ENCODE data around the gene FANK1. TPM values are rescaled to one million over a fixed set of nuclear protein-coding genes. Genes with fewer than 3 reads are reported as not detected.
"Not testable (repeated sequence)": the region's sequence is repeated elsewhere in the genome, so short reads cannot be mapped to it uniquely, and the experiment has no call there.

FANK1 gene
- polyA plus RNA-seq, 1 donor from 2014 or later = not detected

DNA sequence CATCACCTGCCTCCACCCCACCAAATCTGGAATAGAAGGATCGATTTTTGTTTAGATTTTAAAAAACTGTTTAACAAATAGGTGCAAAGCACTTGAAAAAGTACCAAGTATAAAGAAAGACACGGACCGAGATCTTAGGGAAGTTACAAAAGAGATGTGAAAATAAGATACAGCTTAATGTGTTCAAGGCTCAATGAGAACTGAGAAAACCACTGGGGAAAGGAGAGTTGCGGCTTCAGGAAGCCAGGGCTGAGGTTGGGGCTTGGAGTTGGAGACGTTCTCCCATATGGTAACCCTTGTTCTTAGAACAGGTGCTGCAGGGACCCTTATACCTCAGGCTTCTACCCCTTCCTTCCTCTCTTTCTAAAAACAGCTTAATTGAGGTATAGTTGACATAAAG, 140.2 kb downstream of the FANK1 start:
- H3K27ac Mint-ChIP-seq = peak overlapping the region; percentile 7 to 44 (median 8)
- peaks cover 6% of the 10 kb centered on the region for H3K36me3 Mint-ChIP-seq
- peaks cover 0 to 11% (median 3%) of the 10 kb centered on the region in 3 donors for H3K9me3 Mint-ChIP-seq
- no peaks in the 10 kb centered on the region for H3K27me3 Mint-ChIP-seq
- peaks cover 19 to 31% (median 22%) of the 10 kb centered on the region in 3 donors for H3K4me1 Mint-ChIP-seq
- peak overlapping the region in 2 of 4 donors; percentile 9 to 13 for H3K4me3 Mint-ChIP-seq

DNA sequence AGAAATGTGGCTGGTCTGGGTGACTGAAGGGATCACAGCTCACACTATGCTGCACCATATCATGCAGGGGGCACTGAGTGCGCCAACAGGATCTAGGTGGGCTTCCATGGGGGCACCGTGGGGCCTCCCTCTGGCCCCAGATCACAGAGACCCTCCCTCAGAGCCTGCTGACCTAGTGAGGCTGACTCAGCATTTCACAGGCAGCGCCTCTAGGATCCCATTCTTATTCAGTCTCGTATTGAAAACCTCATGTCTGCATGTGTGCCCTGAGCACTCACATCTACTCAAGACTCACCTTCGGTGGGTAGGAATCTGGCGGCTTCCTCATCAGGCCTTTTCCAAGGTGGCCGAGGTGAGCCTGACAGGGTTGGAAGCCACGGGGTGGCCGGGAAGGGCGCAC, 141.6 kb downstream of the FANK1 start:
- H3K4me1 Mint-ChIP-seq = peaks cover 28 to 43% (median 33%) of the 10 kb centered on the region in 3 donors
- H3K27me3 Mint-ChIP-seq = no peaks in the 10 kb centered on the region
- H3K9me3 Mint-ChIP-seq = peaks cover 0 to 11% (median 3%) of the 10 kb centered on the region in 3 donors
- peaks cover 6% of the 10 kb centered on the region for H3K36me3 Mint-ChIP-seq
- peak overlapping the region in 2 of 3 donors; percentile 14 to 100 for H3K27ac Mint-ChIP-seq
- H3K4me3 Mint-ChIP-seq = peak overlapping the region in 2 of 4 donors; percentile 26 to 41

DNA sequence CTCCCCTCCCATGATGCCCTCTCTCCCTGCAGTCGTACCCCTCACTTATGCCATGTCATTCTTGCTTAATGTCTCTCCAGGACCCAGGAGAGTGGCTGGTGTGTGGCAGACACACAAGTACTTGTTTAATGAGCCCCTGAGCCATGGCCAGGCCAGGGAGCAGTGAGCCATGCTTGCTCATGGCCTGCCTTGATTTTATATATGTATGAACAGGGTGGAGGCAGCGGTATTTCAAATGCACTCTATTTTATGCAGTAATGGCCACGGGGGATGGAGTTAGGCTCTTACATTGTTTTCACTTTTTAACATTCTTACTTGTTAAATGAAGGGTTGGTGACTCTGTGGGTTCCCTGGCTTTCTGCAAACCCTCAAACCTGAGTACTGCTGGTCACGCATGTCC, 144.8 kb downstream of the FANK1 start:
- no peaks in the 10 kb centered on the region for H3K9me3 Mint-ChIP-seq
- no peaks in the 10 kb centered on the region for H3K27me3 Mint-ChIP-seq
- H3K4me3 Mint-ChIP-seq = peak overlapping the region in 2 of 4 donors; percentile 27 to 89
- peak overlapping the region; percentile 95 to 100 (median 100) for H3K27ac Mint-ChIP-seq
- peaks cover 27 to 41% (median 33%) of the 10 kb centered on the region in 3 donors for H3K4me1 Mint-ChIP-seq
- H3K36me3 Mint-ChIP-seq = peaks cover 3% of the 10 kb centered on the region

DNA sequence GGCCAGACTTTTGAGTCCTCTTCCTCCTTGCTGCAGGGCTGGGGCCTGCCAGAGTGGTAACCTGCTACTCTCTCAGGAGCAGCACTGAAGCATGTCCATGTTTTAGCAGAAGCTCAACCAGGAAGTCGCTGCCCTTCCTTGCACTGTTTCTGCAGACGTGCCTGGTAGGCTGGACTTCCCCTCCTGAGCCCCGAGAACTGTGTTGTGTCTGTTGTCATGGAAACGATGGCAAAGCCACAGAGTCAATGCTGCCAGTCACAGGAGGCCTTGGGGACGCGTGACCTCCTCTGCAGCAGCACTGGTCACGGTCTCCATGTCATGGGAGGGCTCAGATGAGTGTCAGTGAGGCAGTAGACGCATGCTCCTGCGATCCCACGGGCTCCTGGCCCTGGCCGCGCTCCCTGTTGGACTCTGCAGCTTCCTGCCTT, 145.5 kb downstream of the FANK1 start:
- Mint-ChIP-seq H3K4me3 (peak overlapping the region; percentile 77 to 90 (median 84)), H3K27ac (peak overlapping the region; percentile 95 to 100 (median 100)), H3K36me3 (peaks cover 3% of the 10 kb centered on the region), H3K9me3 (no peaks in the 10 kb centered on the region), H3K27me3 (no peaks in the 10 kb centered on the region), H3K4me1 (peaks cover 20 to 34% (median 26%) of the 10 kb centered on the region in 3 donors)

DNA sequence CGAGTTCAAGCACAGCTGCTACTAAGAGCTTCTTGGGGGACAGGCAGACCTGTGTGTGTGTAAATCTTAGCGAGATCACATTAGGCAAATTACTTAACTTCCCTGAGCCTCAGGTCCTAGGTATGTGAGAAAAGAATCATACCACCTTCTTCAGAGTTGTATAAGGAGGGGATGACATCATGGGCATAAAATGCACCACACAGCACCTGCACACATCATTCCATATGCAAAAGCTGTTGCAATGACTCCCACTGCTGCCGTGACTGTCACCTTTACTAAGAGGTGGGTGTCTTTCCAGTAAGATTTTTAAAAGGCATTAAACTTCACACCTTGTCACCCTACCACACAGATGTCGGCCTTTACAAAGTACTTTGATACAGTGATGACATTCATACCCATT, 146.0 kb downstream of the FANK1 start:
- H3K4me1 Mint-ChIP-seq = peaks cover 18 to 31% (median 24%) of the 10 kb centered on the region in 3 donors
- H3K9me3 Mint-ChIP-seq = no peaks in the 10 kb centered on the region
- peaks cover 3% of the 10 kb centered on the region for H3K36me3 Mint-ChIP-seq
- H3K4me3 Mint-ChIP-seq = peak overlapping the region; percentile 77 to 90 (median 84)
- H3K27me3 Mint-ChIP-seq = no peaks in the 10 kb centered on the region
- H3K27ac Mint-ChIP-seq = peak overlapping the region; percentile 95 to 100 (median 100)

DNA sequence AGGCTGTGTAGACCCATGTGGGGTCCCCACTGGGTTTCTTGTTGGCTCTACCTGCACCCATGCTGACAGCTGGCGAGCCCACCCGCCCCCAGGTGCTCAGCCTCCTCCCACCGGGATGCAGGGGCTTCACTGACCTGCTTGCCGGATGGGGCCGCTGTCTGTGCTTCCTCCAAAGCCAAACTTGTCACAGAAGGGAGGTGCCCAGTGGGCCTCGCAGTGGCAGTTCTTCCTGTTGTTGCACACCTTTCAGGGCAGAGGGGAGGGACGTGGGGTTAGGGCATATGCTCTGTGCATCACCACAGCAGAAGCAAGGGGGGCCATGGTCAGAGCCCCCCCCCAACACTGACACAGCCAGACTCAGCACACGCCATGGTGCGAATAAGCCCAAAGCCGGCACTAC, 146.5 kb downstream of the FANK1 start:
- Mint-ChIP-seq H3K27me3 (no peaks in the 10 kb centered on the region), H3K27ac (peak overlapping the region; percentile 95 to 100 (median 100)), H3K36me3 (peaks cover 3% of the 10 kb centered on the region), H3K4me1 (peaks cover 18 to 29% (median 24%) of the 10 kb centered on the region in 3 donors), H3K9me3 (peaks cover 0 to 4% (median 0%) of the 10 kb centered on the region in 3 donors), H3K4me3 (no peak overlapping the region)

DNA sequence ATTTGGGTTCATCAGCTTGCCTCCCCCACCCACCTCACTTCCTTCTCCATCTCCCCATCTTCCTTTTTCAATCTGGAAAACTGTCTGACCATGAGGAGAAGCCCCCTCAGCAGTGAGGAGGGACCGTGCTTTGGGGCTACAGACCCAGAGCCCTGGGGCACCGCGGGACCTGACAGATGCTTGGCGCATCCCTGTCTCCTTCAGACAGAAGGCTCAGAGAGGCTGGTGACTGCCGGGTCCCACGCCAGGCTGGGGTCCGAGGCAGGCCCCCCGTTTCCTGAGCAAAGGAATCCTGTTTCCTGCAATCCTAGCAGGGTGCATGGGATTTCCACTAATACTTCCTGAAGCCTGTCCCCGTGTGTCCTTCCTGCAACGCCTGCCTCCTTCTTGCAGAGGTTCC, 147.0 kb downstream of the FANK1 start:
- H3K4me1 Mint-ChIP-seq = peaks cover 17 to 29% (median 20%) of the 10 kb centered on the region in 3 donors
- H3K27ac Mint-ChIP-seq = peak overlapping the region in 2 of 3 donors; percentile 95 to 100
- peak overlapping the region in 1 of 4 donors; percentile 43 for H3K4me3 Mint-ChIP-seq
- H3K9me3 Mint-ChIP-seq = peaks cover 0 to 4% (median 0%) of the 10 kb centered on the region in 3 donors
- H3K36me3 Mint-ChIP-seq = peaks cover 3% of the 10 kb centered on the region
- H3K27me3 Mint-ChIP-seq = no peaks in the 10 kb centered on the region

DNA sequence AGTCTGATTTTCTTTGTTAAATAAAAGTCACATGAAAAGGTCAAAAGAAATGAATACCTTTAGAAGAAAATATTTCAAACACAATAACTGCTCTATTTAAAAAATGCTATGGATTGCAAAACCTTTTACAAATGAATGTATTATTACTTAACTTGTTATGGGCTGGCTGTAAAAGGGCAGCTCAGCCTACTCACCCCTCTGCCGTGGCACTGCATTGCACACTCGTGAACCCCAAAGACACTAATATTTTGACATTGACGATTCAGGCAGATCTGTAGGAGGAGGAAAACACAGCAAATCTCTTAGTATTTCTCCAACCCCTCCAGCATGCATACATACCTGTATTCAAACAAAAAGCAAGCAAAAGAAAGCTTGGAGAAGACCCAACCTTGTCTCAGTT, 149.5 kb downstream of the FANK1 start:
- peaks cover 2% of the 10 kb centered on the region for H3K27me3 Mint-ChIP-seq
- peaks cover 13 to 20% (median 17%) of the 10 kb centered on the region in 3 donors for H3K4me1 Mint-ChIP-seq
- no peaks in the 10 kb centered on the region for H3K36me3 Mint-ChIP-seq
- H3K27ac Mint-ChIP-seq = peak overlapping the region in 2 of 3 donors; percentile 46 to 65
- H3K9me3 Mint-ChIP-seq = peaks cover 0 to 4% (median 0%) of the 10 kb centered on the region in 3 donors
- H3K4me3 Mint-ChIP-seq = no peak overlapping the region

DNA sequence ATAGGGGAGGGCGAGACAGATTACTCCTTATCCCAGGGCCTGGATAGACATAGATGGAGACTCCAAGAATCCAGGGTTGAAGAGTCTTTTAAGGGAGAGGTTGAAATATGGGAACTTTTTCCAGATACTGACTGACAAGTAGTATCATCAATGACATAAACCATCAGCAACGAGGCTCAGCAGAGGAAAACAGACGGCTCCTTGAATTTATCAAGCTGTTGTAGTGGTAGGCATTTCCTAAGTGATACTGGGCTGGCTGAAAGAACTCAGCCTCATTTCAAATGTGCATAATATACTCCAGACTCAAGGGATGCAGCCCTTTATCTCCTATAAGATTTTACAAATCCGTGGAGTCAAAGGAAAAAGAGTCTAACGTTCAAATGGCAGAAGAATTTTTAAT, 150.5 kb downstream of the FANK1 start:
- Mint-ChIP-seq H3K4me1 (peaks cover 9 to 12% (median 10%) of the 10 kb centered on the region in 3 donors), H3K27ac (no peak overlapping the region), H3K27me3 (peaks cover 3% of the 10 kb centered on the region), H3K36me3 (no peaks in the 10 kb centered on the region), H3K4me3 (no peak overlapping the region), H3K9me3 (peaks cover 0 to 4% (median 0%) of the 10 kb centered on the region in 3 donors)

DNA sequence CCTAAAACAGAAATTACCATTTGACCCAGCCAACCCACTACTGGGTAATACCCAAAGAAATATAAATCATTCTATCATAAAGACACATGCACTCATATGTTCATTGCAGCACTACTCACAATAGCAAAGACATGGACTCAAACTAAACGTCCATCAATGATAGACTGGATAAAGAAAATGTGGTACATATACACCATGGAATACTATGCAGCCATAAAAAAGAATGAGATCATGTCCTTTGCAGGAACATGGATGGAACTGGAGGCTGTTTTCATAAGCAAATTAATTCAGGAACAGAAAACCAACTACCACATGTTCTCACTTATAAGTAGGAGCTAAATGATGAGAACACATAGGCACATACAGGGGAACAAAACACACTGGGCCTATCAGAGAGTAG, 151.4 kb downstream of the FANK1 start:
- H3K27ac Mint-ChIP-seq = peak overlapping the region in 1 of 3 donors; percentile 47

DNA sequence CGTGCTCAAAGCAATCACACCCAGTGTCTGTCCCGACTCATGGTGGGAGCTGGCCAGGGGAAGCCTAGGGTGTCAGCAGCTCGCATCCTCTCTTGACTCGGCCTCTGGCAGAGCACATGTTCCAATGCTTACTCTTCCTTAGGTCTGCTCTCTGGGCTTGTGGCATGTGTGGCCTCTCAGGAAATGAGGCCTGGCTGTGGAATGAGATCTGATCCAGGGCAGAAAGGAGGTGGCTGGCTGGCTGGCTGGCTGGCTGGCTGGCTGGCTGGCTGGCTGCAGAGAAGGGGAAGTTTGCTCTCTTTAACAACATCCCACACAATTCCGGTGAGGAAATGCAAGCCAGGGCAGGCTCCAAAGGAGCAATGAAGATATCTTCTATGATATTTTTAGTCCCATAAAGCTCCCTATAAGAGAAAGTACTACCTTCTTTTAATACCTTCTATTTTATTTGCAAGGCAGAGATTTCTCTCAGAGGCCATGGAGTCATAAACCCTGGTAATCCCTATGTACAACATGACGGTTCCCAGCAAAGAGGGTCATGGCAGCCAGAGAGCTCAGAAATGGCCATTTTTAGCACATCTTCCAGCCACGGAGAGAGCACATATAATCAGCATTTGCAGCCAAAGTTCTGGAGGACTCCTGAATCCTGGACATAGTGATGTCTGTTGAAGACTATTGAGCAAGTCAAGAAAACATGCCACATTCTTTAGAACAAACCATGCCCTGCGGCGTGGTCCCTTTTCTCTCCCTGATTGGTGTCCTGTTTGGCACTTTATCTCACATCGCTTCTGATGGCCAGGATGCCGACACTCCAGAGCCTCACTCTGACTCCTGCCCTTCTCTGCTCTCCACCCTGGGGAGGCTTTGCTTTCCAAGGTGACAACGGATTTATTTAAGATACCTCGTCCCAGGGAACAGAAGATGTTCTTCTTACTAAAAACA, 153.7 kb downstream of the FANK1 start:
- Mint-ChIP-seq H3K4me3 (peak overlapping the region in 1 of 4 donors; percentile 34), H3K4me1 (peaks cover 0 to 2% (median 1%) of the 10 kb centered on the region in 3 donors), H3K9me3 (peaks cover 0 to 4% (median 0%) of the 10 kb centered on the region in 3 donors), H3K27me3 (peaks cover 6% of the 10 kb centered on the region), H3K36me3 (no peaks in the 10 kb centered on the region), H3K27ac (no peak overlapping the region)

More for the DNA sequence above, 151.4 kb downstream of the FANK1 start:
- not testable (repeated sequence) for H3K4me1 Mint-ChIP-seq, H3K4me3 Mint-ChIP-seq, H3K9me3 Mint-ChIP-seq, H3K27me3 Mint-ChIP-seq, H3K36me3 Mint-ChIP-seq

DNA sequence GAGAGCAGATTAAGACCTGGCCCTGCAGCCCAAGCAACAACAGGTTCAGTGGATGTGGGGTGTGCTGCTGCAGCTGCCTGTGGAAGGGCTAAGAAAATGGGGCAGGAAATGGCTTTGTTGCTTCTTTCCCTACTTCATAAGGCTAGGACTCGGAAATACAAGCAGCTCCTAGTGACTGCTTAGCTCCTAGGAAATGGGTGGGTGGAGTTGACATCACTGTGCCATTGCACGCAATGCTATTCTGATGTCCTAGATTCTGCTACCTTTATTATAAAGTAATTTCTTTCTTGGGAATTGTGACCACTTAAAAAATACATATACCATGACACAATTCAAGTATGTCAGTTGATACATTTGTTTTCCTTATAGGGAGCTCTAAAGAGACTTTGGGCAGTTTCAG, 155.8 kb downstream of the FANK1 start:
- Mint-ChIP-seq H3K4me3 (no peak overlapping the region), H3K4me1 (peaks cover 0 to 2% (median 1%) of the 10 kb centered on the region in 3 donors), H3K27ac (no peak overlapping the region), H3K27me3 (peaks cover 10% of the 10 kb centered on the region), H3K36me3 (no peaks in the 10 kb centered on the region), H3K9me3 (peaks cover 0 to 4% (median 0%) of the 10 kb centered on the region in 3 donors)

DNA sequence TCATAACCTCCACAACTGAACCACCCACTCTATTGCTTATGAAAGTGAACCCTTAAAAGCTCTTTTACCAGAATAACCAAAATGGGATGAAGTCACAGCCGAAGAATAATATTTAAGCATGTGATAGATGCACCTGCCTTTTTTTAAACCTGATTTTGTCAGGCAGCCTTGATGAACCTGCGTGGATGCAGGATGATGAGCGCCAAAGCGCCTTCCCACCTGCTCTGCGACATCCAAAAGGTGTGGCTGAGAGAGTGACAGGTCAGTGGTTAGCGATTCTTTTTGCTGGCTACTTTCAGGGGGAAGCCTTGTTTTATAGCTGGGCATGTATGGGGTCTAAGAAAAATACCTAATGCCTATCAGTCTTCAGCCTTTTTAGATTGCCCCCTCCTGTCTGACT, 157.8 kb downstream of the FANK1 start:
- Mint-ChIP-seq H3K9me3 (peaks cover 0 to 1% (median 0%) of the 10 kb centered on the region in 3 donors), H3K36me3 (no peaks in the 10 kb centered on the region), H3K4me3 (no peak overlapping the region), H3K27me3 (peaks cover 10% of the 10 kb centered on the region), H3K4me1 (peaks cover 0 to 2% (median 1%) of the 10 kb centered on the region in 3 donors), H3K27ac (no peak overlapping the region)

DNA sequence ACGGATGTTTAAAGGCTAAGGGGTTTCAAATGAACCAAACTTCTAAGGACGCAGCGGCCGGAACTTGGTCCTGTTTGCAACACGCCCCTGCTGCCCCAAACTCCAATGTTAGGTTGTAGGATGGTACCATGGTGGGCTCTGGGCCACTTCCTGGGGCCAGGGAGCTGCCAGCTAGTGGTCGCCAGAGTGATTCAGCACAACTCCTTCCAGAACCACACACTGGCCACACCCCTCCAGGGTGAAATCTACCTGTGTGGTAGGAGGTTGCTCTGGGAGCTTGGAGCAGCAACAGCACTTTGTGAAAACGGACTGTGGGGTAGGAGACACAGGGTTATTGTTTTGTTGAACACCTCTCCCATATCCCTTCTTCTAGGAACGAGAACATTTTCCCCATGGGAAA, 161.1 kb downstream of the FANK1 start:
- Mint-ChIP-seq H3K4me1 (no peaks in the 10 kb centered on the region), H3K9me3 (peaks cover 0 to 1% (median 0%) of the 10 kb centered on the region in 3 donors), H3K27me3 (peaks cover 5% of the 10 kb centered on the region), H3K36me3 (no peaks in the 10 kb centered on the region), H3K4me3 (no peak overlapping the region), H3K27ac (no peak overlapping the region)

DNA sequence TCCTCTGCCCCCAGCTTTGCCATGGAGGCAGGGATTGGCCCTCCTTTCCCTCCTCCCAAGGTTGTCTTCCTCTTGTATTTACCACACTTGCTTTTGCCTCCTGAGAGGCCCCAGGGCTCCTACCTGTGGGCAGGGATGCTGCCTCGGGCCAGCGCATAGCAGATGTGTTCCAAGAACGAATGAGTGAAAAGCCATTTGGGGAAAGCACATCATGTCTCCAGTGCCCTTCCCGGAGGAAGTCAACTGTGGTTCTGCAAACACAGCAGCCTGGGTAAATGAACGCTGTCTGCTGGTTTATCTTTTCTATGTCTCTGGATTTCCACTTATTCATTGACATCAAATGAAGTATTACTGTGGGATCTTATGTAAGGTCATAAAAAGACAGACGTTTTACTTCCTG, 161.7 kb downstream of the FANK1 start:
- Mint-ChIP-seq H3K36me3 (no peaks in the 10 kb centered on the region), H3K9me3 (peaks cover 0 to 1% (median 0%) of the 10 kb centered on the region in 3 donors), H3K27me3 (peaks cover 4% of the 10 kb centered on the region), H3K4me3 (no peak overlapping the region), H3K4me1 (no peaks in the 10 kb centered on the region), H3K27ac (no peak overlapping the region)
